GM19193 (cell line): ENCODE measurements around the gene NDOR1.

Experiments used
- POLR2A ChIP-seq: IDR thresholded peaks from 4 replicates; pipeline ENCODE4 v1.6.1; 2011; ENCODE audit not compliant: insufficient read depth, insufficient read length; ENCODE audit errors: extremely low read depth

NDOR1 gene

GRCh38 chr9:137185921-137186320 lies 19.6 kb upstream of the NDOR1 start:
- TF ChIP-seq POLR2A = no peak

- no peak for TF ChIP-seq POLR2A
These were observed 19.1 kb upstream of the NDOR1 start for GRCh38 chr9:137186385-137186784.

DNA sequence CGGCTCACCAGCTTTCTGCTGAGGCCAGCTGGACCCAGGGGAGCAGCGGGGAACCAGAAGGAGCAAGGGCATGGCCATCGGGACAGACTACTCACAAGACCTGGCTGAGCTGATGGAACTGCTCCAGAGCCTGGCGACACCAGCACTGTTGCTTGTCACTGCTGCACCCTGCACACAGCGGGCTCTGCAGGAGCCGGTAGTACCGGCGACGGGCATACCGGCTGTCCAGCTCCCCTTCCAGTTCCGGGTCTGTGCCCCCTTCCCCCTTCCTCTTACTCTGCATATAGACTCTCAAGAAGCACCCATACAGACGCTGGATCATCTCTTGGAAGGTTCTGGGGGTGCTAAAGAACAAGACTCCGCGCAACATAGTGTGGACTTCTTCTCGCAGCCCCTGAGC lies 18.1 kb upstream of the NDOR1 start:
- no peak for TF ChIP-seq POLR2A

GRCh38 chr9:137188086-137188489 lies 17.4 kb upstream of the NDOR1 start:
- TF ChIP-seq POLR2A = no peak

DNA sequence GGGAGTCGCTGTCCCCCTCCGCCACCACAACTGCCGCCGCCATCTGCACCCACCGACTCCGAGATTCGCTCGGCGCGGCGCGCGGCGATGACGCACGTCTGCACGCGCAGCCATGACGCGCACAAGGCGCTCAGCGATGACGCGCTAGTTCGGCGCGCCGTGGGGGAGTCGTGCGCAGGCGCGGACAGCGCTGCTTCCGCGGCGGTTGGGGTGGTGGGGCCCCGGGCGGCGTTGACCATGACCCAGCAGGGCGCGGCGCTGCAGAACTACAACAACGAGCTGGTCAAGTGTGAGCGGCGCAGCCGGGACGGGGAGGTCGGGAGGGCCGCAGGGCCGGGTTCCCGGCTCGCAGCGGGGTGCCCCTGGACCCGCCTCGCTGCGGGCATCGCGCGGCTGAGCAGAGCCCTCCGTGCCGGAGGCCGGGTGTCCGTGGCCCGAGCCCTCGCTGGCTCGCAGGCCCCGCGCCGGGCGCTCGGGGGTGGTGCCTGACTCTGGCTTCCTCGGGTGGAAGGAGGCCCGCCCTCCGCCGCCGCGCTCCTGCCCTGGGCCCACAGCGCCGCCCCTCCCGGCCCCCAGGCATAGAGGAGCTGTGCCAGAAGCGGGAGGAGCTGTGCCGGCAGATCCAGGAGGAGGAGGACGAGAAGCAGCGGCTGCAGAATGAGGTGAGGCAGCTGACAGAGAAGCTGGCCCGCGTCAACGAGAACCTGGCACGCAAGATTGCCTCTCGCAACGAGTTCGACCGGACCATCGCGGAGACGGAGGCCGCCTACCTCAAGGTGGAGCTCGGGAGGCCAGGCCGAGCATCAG lies 16.8 kb upstream of the NDOR1 start, which contains the start of the genes ANAPC2 and SSNA1:
Gene ANAPC2, minus strand, starts transcription at position 71 of the 807 bp plus-strand sequence. Its CDS starts 28 bp downstream, at position 43.
Gene SSNA1, plus strand, starts transcription at position 187 of the 807 bp plus-strand sequence. Its CDS starts 51 bp downstream, at position 238.
- peak; percentile 94 for TF ChIP-seq POLR2A

GRCh38 chr9:137189297-137190295 lies 15.9 kb upstream of the NDOR1 start:
- no peak for TF ChIP-seq POLR2A

GRCh38 chr9:137190315-137190856 lies 15.1 kb upstream of the NDOR1 start:
- no peak for TF ChIP-seq POLR2A

DNA sequence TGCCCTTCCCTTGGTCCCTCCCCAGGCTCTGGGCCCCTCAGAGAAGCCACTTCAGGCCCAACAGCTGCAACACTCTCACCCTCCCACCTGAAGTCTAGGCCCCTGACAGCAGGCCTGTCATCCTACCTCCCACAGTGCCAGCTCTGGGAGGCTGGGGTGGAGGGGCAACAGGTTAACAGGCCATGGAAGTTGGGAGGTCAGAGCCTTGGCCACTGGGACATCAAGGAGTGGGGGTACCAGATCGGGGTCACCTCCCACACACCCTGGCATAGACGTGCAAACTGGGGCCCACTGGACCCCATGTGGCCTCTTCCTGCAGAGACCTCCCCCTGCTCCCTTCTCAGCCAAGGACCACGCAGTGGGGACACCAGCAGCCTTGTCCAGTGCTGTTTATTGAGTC lies 14.3 kb upstream of the NDOR1 start:
- no peak for TF ChIP-seq POLR2A

- no peak for TF ChIP-seq POLR2A
These were observed 13.6 kb upstream of the NDOR1 start for GRCh38 chr9:137191691-137192447.

- TF ChIP-seq POLR2A = no peak
These were observed 13.1 kb upstream of the NDOR1 start for GRCh38 chr9:137192448-137192780.

DNA sequence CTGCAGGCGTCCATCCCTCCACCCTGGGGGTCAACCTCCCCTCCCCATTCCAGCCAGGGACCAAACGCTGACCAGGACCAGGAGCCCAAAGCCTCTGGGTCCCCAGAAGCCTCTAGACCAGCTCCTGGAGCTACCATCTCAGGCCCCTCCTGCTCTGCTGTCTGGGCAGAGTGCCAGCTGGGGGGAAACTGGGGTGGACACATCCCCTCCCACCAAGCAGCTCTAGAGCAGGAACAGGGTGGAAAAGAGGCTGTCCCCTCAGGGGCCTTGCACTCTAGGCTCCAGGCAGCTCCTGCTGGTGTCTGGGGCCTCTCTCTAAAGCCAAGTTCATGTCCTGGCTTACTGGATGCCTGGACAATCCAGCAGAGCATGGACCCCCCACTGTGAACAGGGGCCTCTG lies 12.6 kb upstream of the NDOR1 start:
- TF ChIP-seq POLR2A = no peak

GRCh38 chr9:137193771-137194170 lies 11.7 kb upstream of the NDOR1 start:
- TF ChIP-seq POLR2A = no peak

- no peak for TF ChIP-seq POLR2A
These were observed 11.1 kb upstream of the NDOR1 start for GRCh38 chr9:137194388-137194787.

GRCh38 chr9:137194909-137195308 lies 10.6 kb upstream of the NDOR1 start:
- TF ChIP-seq POLR2A = no peak
